GM21447 (cell line): ENCODE measurements around the gene RPH3AL.

Experiments used
- ATAC-seq: cut with Tn5 transposase; IDR thresholded peaks from one replicate; pipeline ENCODE4 v1.9.1; 2021; ENCODE audit not compliant: unreplicated experiment

The RPH3AL gene

DNA sequence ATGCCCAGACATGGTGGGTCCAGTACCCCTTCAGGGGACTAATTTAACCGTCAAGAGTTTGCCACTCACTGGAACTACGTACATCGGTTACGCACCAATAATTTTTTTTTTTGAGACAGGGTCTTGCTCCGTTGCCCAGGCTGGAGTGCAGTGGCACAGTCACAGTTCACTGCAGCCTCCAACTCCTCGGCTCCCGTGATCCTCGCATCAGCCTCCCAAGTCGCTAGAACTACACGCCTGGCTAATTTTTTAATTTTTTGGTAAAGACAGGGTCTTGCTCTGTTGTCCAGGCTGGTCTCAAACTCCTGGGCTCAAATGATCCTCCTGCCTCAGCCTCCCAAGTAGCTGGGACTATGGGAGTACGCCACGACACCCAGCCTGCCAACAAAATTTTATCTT is 15.6 kb downstream of the RPH3AL start:
- ATAC-seq: no peak

DNA sequence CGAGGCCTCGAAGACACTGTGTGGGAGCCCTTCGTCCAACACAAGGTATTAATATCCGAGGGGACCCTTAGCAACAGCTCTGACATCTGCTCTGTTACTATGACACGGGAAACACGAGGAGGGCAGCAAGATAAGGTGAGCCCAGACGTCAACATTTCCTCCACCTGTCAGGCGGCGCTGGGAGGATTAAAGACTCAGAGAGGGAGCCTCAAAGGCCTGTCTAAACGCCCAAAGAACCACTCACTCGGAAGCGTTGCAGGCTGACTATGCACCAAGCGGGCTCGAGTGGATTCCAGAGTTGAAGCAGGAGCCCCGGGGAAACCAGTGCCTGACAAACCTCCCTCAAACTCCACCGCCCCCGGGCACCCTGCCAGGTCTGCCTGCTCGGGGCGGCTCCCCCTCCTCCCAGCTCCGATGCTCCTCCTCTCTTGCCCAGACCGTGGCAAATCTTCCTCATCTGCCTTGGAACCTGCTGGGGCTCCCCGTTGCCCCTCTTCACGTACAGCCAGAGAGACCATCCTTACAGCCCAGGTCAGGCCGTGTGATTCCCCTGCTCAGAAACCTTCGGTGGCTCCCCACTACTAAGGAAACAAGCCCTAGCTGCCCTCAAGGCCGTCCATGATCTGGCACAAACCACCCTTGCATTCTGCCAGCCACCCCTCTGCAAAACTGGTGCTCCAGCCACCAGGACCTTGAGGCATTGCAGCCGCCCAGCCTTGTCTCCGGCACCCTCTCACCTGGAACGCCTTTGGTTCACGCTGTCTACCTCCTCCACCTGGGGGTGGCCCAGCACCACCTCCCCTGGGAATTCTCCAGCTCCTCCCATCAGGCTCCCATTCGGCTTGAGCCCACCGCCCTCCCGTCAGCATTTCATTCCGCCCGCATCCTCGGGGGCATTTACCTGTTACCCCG is 16.2 kb downstream of the RPH3AL start:
- ATAC-seq: no peak

DNA sequence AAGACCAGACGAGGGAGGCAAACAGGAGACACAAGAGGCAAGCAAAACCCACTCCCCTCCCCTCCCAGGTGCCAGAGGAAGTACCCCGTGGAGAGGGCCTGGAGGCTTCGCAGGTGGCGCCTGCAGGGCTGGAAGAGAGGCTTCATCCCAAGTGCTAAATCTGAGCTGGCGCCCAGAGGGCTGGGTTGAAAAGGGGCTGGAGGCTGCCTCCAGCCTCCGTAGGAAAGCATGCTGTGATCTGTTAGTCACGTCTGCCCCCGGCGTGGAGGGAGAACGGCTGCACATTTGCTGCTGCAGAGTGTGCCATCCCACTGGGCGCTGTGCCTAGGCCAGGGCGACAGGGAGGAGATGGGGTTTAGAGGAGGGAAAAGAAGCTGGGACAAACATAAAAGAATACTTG is 16.9 kb downstream of the RPH3AL start:
- ATAC-seq: no peak

DNA sequence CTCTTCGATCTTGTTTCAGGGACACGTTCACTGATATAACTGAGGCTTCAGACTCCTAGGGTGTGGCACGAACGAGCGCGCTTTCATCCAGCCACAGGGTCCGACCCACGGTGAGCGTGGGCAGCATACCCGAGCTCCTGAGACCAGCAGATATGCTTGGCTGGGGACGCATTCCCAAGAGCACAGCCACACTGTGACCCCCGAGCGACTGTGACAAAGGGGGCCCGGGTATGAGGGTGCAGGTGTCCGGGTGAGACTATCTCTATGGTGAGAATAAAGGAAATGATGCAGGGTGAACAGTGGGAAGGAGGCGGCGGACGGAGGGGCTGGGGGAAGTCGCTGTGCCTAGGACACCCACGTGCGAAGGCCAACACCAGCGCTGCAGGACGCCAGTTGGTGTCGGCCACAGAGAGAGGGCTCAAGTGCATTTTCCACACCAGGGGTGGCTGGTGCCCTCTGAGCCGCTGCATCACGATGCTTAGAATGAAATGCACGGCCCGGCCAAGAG is 17.6 kb downstream of the RPH3AL start:
- no peak for ATAC-seq

DNA sequence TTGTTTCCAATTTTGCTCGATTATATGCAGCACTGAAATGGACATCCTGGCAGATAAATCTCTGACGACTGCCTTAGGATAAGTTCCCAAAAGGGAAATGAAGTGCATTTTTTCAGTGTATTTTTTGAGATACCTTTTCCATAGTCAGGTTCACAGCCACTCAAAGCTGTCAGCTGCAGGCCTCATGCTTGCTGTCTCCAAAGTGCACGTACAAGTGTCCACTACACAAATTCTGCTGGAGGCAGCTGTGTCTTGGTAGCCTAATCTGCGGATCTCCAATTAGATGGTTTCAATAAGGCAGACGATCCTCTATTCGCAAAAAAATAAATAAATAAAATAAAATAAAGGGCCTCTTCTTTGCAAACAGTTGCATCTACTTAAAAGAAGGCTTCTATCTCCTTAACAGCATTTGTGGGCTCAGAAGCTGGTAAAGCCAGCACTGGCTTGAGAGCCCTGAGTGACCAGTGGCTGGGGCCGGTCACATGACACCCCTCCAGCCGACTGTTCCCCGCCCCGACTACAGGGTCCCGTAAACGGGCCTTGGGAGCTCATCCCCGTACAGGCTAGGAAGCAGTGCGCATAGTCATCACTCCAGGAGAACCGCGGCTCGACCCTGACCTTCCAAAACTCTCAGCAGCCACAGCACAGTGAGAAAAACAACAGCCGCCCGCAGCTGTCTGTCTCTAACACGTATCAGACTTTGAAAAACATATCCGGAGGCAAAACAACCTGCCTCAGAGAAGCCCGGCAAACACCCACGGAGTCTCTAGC is 18.8 kb downstream of the RPH3AL start:
- ATAC-seq: no peak

DNA sequence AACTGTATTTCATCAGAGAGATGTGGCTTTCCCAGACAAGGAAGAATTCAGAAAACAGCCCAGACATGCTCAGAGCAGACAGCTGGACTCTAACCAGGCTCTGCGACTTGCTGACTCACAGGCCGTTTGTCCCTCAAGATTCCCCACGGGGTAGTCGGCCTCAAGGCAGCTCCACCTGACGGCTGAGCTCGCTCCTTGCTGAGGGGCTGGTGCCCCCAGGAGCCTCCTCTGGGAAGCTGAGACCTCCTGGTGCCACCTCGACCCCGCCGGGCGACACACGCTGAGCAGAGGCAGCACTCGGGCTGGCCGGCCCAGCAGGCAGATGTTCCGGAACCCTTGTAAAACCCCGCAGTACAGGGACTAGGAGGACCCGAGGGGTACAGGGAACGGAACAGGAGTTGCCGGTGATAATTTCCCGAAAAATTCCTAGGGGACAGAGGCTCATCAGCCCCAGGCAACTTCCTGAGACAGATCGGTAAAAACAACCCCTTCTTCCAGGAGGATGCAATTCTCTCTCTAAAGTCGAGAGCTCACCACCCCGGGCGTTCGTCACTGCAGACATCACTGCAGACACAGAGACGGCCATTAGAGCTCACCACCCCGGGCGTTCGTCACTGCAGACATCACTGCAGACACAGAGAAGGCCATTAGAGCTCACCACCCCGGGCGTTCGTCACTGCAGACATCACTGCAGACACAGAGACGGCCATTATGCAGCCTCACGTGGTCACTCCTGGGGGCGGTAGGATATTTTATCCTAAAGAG is 19.9 kb downstream of the RPH3AL start:
- ATAC-seq: no peak

DNA sequence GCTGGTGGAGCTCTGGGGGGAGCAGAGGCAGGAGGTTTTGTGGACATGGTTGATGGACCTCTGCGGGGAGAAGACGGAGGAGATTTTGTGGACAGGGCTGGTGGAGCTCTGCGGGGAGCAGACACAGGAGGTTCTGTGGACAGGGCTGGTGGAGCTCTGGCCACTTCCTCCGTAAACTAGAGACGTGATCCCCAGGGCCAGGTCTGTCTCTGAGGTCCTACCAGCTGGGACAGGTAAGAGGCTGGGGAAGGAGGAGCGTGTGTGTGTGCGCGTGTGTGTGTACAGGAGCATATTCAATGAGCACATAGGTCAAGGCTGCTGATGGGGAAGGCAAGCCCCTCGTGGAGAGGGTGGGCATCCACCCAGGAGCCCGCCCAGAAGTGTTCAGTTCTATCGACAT is 20.6 kb downstream of the RPH3AL start:
- ATAC-seq: no peak

DNA sequence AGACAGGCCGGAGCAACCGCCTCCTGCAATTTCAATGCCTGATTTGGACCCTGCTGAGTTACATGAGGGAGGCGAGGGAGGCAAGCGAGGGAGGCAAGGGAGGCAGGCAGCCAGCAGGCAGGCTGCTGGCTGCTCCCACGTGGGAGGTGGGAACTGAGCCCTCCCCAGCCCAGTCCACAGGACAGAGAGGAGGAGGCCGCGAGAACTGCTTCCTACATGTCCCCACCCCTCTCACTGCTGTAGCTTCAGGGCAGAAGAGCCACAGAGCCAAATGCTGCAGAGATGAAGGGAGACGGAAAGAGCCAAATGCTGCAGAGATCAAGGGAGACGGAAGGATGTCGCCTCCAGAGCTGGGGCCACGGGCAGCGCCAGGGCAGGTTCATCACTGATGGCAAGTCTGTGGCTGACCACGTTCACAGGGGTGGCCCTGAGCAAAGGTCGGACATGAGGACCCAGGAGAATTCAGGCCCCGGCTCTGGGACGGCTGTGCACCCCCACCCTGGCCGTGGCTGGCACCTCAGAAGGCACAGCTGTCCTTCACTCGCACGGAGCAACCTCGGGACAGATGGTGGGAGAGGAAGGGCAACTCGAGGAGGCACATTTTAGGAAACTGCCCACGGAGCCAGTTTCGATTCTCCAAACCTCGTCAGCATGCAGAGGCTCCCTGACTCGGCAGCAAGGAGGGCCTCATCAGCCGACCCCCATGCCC is 21.5 kb downstream of the RPH3AL start:
- ATAC-seq: no peak

DNA sequence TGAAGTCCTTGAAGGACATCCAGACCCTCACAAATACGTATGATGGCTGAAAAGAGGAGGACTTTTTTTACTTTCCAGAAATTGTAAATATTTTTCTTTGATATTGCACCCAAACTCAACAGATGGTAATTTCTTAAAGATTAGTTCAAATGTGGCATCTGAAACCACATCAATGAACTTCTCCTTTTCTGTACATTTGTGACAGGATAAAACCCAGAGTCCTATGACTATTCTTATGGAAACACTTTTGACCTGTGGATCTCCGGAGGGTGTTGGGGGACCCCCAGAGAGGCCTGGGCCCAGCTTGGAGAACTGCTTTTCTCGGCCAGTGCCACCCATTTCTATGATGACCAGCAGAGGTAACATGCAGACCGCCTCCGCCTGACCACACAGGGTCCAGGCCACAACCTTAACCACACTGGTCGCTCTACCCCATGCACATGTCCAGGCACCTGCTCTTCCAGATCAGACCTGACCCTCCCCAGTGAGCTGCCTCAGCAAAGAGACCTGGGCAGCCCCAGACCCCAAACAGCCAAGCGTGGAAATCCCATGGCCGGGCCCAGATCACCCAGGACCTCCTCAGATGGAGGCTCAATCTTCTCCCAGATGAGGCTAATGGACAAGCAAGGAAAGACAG is 22.7 kb downstream of the RPH3AL start:
- ATAC-seq: no peak

DNA sequence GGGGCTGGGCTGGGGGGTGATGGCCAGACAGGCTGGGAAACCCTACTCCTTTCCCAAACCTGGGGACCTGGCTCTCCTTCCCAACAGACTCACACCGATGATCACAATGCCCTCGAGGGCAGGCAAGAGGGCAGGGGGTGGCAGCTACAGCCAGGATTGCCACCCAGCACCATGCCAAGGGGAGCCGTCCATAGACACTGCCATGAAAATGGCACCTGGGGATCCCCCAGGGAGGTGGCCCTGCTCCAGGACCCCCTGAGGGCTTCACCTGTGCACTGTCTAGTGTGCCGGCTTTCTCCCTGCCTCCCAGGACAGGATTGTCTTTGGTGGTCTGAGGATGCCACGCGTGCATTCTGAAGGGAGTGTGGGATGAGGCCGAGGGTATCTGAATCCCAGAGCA is 24.6 kb downstream of the RPH3AL start:
- ATAC-seq: no peak

DNA sequence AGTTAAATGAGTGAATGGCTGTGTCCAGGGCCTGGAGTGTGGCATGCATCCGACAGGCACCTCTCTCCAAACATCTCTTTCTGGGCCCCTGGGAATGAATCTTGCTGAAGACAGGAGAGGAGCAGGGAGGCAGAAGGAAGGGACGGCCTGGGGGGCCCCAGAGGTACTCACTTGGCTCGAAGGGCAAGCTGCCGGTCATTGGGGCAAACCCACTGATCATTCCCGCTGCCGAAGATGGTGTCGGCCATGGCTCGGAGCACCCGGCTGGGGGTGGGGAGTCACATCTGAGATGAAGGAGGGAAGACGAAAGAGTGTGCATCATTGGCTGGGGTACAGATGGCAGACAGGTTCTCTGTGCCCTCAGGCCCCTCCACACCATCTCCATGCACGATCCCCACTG is 25.3 kb downstream of the RPH3AL start:
- no peak for ATAC-seq

DNA sequence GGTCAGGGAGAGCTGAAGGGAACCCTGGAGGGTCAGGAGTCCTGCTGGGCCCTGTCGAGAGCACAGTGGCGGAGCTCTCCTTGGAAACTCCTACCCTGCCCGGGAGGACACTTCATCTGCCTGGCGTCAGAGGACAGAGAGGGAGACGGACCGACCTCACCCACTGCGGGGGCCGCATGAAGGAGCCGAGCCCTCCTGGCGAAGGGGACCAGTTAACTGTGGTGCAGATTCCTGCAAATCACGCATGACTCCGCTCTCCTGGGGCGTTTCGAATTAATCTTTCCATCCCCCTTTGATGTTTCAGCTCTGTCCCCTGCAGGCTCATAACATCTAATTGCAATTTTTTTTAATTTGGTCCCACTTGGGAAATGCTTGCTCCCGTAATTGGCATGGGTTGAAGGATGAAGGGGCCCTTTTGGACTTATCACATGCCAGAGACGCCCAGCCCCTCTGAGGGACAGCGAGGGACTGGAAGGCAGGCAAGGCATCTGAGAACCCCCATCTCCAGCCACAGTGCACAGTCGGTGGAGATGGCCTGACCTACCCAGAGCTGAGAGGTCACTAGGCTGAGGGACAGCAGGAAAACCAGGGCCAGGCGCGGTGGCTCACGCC is 26.5 kb downstream of the RPH3AL start:
- ATAC-seq: no peak

DNA sequence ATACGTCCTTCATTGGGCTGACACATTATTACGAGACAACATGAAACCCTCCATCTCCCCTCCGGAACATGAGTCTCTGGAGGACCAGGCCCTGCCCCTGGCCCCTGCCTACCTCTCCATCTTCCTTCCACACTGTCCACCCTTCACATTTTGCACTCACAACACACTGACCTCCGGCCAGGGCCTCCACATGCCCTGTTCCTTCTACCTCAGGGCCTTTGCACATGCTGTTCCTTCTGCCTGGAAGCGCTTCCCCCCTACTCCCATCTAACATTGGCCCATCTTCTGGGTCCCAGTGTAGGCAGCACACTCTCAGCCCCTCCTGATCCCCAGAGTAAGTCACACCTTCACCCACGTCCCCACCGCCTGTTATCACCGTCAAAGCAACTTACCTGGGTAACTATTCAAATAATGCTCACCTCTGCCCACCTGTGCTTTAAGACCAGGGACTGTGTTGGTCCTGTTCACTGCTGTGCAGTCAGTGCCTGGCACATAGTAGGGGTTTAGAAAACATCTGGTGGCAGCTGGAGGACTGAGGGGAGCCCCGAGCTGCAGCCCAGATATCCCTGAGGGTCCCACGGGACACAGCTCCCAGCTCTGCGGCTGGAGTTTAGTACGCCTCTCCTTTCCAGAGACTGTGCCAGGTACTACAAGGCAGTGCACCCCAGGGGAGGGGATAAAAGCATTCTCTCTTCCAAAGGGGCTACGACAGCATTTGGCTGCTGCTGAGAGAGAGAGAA is 27.2 kb downstream of the RPH3AL start:
- ATAC-seq: no peak

DNA sequence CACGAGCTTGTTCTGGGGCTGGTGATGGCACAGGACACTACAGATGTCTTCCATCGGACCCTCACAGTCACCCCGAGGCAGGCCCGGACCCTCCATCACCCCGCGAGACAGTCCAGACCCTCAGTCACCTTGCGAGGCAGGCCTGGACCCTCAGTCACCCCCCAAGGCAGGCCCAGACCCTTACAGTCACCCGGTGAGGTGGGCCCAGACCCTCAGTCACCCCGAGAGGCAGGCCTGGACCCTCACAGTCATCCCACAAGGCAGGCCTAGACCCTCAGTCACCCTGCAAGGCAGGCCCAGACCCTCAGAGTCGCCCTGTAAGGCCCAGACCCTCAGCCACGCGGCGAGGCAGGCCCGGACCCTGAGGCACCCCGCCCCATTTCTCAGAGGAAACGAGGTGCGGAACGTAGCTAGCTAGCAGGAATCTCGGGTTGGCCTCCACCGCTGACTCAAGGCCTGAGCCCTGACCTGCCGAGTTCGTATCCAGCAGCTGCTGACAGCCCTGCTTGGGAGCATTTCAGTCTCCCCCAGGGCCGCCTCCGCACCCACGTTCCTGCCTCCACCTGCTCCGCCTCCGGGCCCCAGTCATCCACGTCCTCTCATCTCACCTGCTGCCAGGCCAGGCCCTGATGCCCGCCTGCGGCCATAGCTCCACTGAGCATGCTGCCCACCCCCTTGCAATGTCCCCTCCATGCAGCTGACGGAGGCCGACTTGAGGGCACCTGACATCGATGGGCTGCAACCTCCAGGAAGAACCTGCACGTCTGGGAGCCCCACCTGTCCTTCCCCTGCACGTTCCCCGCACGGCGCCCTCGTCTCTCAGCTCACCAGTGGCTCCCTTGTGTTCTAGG is 28.7 kb downstream of the RPH3AL start:
- no peak for ATAC-seq

DNA sequence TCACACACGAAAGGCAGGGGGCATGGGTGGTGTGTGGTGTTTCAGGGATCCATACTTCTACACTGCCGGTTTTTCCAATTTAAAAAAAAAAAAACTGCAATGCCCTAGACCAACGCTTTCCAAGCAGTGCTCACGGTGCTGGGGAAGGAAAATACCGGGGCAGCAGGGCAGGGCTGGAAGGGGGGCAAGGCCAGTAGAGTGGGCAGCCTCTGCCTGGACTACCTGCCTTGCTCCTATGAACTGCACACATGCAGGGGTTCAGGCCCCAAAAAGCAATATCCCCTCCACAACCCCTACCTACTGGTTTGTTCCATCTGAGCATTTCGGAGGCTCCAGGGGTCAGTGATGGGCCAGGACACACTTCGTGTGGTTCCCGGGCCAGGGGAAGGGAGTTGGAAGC is 29.4 kb downstream of the RPH3AL start:
- no peak for ATAC-seq

DNA sequence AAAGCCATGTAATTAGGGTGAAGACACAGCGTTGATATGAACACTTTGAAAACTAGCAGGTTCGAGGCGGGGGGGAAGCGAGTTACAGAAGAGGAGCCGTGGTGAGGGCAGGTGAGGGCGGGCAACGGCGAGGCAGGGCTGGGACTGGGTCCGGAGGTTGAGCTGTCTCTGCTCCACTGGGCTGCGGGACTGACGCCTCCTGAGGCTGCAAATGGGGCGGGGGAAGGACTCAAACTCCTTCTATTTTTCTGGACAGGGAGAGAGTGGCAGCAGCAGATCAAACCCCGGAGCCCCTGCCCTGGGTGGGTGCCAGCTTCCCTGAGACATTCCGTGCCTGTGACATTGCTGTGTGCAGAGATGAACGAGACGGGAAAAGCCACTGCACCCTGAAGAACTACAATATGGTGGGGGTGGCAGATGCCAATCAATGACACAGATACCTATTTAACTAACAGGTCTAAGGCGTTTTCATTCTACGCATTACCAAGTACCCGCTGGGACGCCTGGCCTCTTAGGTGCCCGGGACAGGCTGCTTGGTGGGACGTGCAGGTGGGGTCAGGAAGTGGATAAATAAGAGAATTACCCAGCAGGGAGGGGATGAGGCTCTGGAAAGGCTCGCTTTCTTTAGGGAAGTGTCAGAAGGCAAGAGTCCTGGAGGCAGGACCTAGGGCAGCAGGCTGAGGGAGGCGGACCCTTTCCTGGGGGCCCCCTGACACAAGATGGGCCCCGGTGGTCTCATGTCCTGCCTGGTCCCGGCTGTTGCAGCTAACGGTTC is 30.4 kb downstream of the RPH3AL start:
- ATAC-seq: no peak

DNA sequence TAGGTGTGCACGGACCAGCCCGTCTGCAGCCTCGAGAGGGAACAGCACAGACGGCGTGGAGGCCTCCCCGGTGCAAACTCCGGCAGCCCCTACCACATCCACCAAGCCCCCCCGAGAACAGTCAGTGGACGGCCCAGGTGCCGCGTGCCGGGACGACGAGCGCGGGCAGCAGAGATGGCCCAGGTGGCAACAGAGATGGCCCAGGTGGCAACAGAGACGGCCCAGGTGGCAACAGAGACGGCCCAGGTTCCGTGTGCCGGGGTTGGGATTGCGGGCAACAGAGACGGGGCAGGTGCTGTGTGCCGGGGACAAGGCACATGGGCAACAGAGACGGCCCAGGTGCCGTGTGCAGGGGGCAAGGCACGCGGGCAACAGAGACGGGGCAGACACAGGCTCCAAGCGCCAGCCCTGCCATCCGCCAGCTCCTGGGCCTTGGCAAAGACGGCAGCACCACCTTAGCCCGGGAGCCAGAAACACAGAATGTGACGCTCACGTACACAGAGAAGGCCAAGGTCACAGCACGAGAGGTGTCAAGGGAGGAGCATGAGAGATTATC is 31.1 kb downstream of the RPH3AL start:
- ATAC-seq: no peak
